H1 (cell line): Measurements from ENCODE around the gene FOXRED1. TPM values are rescaled to one million over a fixed set of nuclear protein-coding genes. Genes with fewer than 3 reads are reported as not detected.
A peak's percentile ranks its signal among the peaks of the same experiment; 100 is the strongest.

Experiments used
- CTCF ChIA-PET: fragments of 300-600 bp; sonication (Branson Sonifier 250); formaldehyde crosslinking; loops from one replicate; lab custom pipeline; 2021; ENCODE audit not compliant: partially characterized antibody; lab: Charles Lee
- POLR2A ChIA-PET: fragments of 300-600 bp; sonication (Branson Sonifier 250); formaldehyde crosslinking; loops from one replicate; lab custom pipeline; 2021; ENCODE audit warnings: inconsistent platforms; ENCODE audit not compliant: partially characterized antibody; lab: Charles Lee
- DNase-seq, 2 experiments: peaks; one replicate each; pipeline versions ENCODE4 v3.0.0 to v3.0.0-alpha.2; 2010 to 2022; ENCODE audit warnings: low spot score in 2 of 2, low read depth in 1 of 2, mixed read lengths in 1 of 2
- FAIRE-seq: peaks from 2 replicates; lab custom pipeline; 2011; peaks lifted over from hg19 to GRCh38; lab: Jason Lieb, UNC
- H2AFZ ChIP-seq: 2 replicates; pipeline ENCODE4 v1.8.1; 2012; ENCODE audit warnings: low read length, inconsistent platforms
- H2AK5ac ChIP-seq: 2 replicates; pipeline ENCODE4 v1.6.1; 2013; ENCODE audit warnings: low read depth, low read length
- H2BK120ac ChIP-seq: replicated peaks from 2 replicates; pipeline ENCODE3; 2013; ENCODE audit warnings: low read depth, low read length, inconsistent platforms
- H2BK12ac ChIP-seq: 2 replicates; pipeline ENCODE4 v1.6.1; 2013; ENCODE audit warnings: low read depth, low read length
- H2BK15ac ChIP-seq: 2 replicates; pipeline ENCODE4 v1.6.1; 2013; ENCODE audit warnings: low read length
- H2BK20ac ChIP-seq: 2 replicates; pipeline ENCODE4 v1.6.1; 2013; ENCODE audit warnings: low read length
- H2BK5ac ChIP-seq: 2 replicates; pipeline ENCODE4 v1.6.1; 2013; ENCODE audit warnings: low read depth, low read length
- H3K14ac ChIP-seq: 2 replicates; pipeline ENCODE4 v1.6.1; 2013; ENCODE audit warnings: inconsistent platforms; ENCODE audit not compliant: insufficient read length
- H3K18ac ChIP-seq: 2 replicates; pipeline ENCODE4 v1.6.1; 2013; ENCODE audit warnings: low read length; ENCODE audit errors: extremely low read depth
- H3K23ac ChIP-seq: 2 replicates; pipeline ENCODE4 v1.6.1; 2013; ENCODE audit warnings: inconsistent platforms; ENCODE audit not compliant: insufficient read length
- H3K23me2 ChIP-seq: 2 replicates; pipeline ENCODE4 v1.6.1; 2013; ENCODE audit warnings: low read depth, low read length
- H3K27ac ChIP-seq: 2 replicates; pipeline ENCODE4 v1.6.1; 2011; ENCODE audit warnings: low read depth, low read length, inconsistent platforms
- H3K27me3 ChIP-seq, 4 experiments: replicated peaks in 1 of 4; 1 replicate in 1 of 4; 2 replicates in 3 of 4; pipeline versions ENCODE4 v1.6.1 to v1.8.1; 2011 to 2013; ENCODE audit warnings: low read length in 3 of 4, mild to moderate bottlenecking in 3 of 4, inconsistent platforms in 2 of 4, mixed read lengths in 2 of 4, moderate library complexity in 1 of 4; ENCODE audit not compliant: control insufficient read depth in 3 of 4, insufficient read depth in 3 of 4; ENCODE audit errors: extremely low read depth in 1 of 4
- H3K36me3 ChIP-seq, 4 experiments: 2 replicates each; pipeline versions ENCODE4 v1.6.1 to v1.8.1; 2011 to 2013; ENCODE audit warnings: mild to moderate bottlenecking in 4 of 4, low read length in 3 of 4, moderate library complexity in 2 of 4, control low read depth in 1 of 4, inconsistent platforms in 1 of 4; ENCODE audit not compliant: insufficient read depth in 4 of 4, control insufficient read depth in 2 of 4
- H3K4ac ChIP-seq: replicated peaks from 2 replicates; pipeline ENCODE3; 2013; ENCODE audit warnings: low read length, low read depth, mixed read lengths, inconsistent platforms; ENCODE audit not compliant: insufficient read length
- H3K4me1 ChIP-seq, 4 experiments: replicated peaks in 1 of 4; 1 replicate in 1 of 4; 2 replicates in 3 of 4; pipeline versions ENCODE4 v1.6.1 to v1.8.1; 2011 to 2013; ENCODE audit warnings: low read length in 3 of 4, inconsistent platforms in 2 of 4, mixed read lengths in 1 of 4; ENCODE audit not compliant: insufficient read depth in 4 of 4, control insufficient read depth in 3 of 4
- H3K4me2 ChIP-seq, 2 experiments: 2 replicates each; pipeline versions ENCODE4 v1.6.1 to v1.8.1; 2011 to 2013; ENCODE audit warnings: low read depth in 2 of 2, low read length in 2 of 2, control low read depth in 1 of 2, inconsistent platforms in 1 of 2, mild to moderate bottlenecking in 1 of 2; ENCODE audit not compliant: insufficient read depth in 1 of 2
- H3K4me3 ChIP-seq, 4 experiments: fragments of 200-600, 300-600 bp in 1 of 4; sonication (generic), shearing (Covaris generic), sonication (Bioruptor Twin) in 1 of 4; 2 replicates each; pipeline versions ENCODE4 v1.5.1 to v1.8.1; 2011 to 2016; ENCODE audit warnings: low read length in 4 of 4, low read depth in 3 of 4, control low read depth in 2 of 4, inconsistent platforms in 2 of 4, mild to moderate bottlenecking in 2 of 4, mixed read lengths in 1 of 4, moderate library complexity in 1 of 4; ENCODE audit not compliant: insufficient read depth in 2 of 4; ENCODE audit errors: extremely low read depth in 1 of 4
- H3K56ac ChIP-seq: replicated peaks from 2 replicates; pipeline ENCODE3; 2013; ENCODE audit warnings: low read depth, mild to moderate bottlenecking, mixed read lengths, low read length, inconsistent platforms; ENCODE audit not compliant: insufficient read length
- H3K79me1 ChIP-seq: 2 replicates; pipeline ENCODE4 v1.6.1; 2013; ENCODE audit warnings: low read depth, low read length, control low read depth
- H3K79me2 ChIP-seq, 2 experiments: 2 replicates each; pipeline versions ENCODE4 v1.6.1 to v1.8.1; 2012 to 2013; ENCODE audit warnings: low read length in 2 of 2, mild to moderate bottlenecking in 2 of 2, inconsistent platforms in 1 of 2; ENCODE audit not compliant: insufficient read depth in 2 of 2, control insufficient read depth in 1 of 2
- H3K9ac ChIP-seq, 4 experiments: replicated peaks in 1 of 4; 1 replicate in 1 of 4; 2 replicates in 3 of 4; pipeline versions ENCODE4 v1.6.1 to v1.8.1; 2011 to 2013; ENCODE audit warnings: low read depth in 3 of 4, low read length in 3 of 4, control low read depth in 2 of 4, mild to moderate bottlenecking in 2 of 4, moderate library complexity in 2 of 4, inconsistent platforms in 1 of 4; ENCODE audit errors: extremely low read depth in 1 of 4
- H3K9me3 ChIP-seq, 2 experiments: 2 replicates each; pipeline versions ENCODE4 v1.6.1 to v1.8.1; 2012 to 2013; ENCODE audit warnings: mild to moderate bottlenecking in 2 of 2, moderate library complexity in 2 of 2, control low read depth in 1 of 2, inconsistent platforms in 1 of 2, low read depth in 1 of 2, low read length in 1 of 2, mixed read lengths in 1 of 2; ENCODE audit not compliant: insufficient read depth in 2 of 2
- H4K20me1 ChIP-seq, 2 experiments: replicated peaks in 1 of 2; 2 replicates each; pipeline versions ENCODE3 to v1.8.1; 2011 to 2013; ENCODE audit warnings: inconsistent platforms in 2 of 2, low read length in 2 of 2, mild to moderate bottlenecking in 1 of 2; ENCODE audit not compliant: insufficient read depth in 2 of 2, control insufficient read depth in 1 of 2
- H4K5ac ChIP-seq: 2 replicates; pipeline ENCODE4 v1.6.1; 2013; ENCODE audit warnings: low read length, low read depth, mixed read lengths, inconsistent platforms; ENCODE audit not compliant: insufficient read length
- H4K8ac ChIP-seq: 2 replicates; pipeline ENCODE4 v1.8.0; 2013; ENCODE audit warnings: mild to moderate bottlenecking, moderate library complexity, low read length, inconsistent platforms; ENCODE audit not compliant: insufficient read depth; ENCODE audit errors: extremely low read depth
- H4K91ac ChIP-seq: replicated peaks from 2 replicates; pipeline ENCODE3; 2013; ENCODE audit warnings: low read length, mixed read lengths, inconsistent platforms; ENCODE audit not compliant: insufficient read length
- BACH1 ChIP-seq: IDR thresholded peaks from 2 replicates; pipeline ENCODE4 v1.6.1; 2012; ENCODE audit warnings: low read length, improper control_type of control experiment
- HDAC6 ChIP-seq: IDR thresholded peaks from one replicate; pipeline ENCODE4 v1.7.1; 2012; ENCODE audit warnings: low read depth, mild to moderate bottlenecking, inconsistent platforms, low read length, moderate library complexity
- NANOG ChIP-seq: IDR thresholded peaks from 2 replicates; pipeline ENCODE4 v1.6.1; 2011; ENCODE audit warnings: low read length, low read depth, mild to moderate bottlenecking, inconsistent platforms; ENCODE audit not compliant: insufficient read depth, poor library complexity, severe bottlenecking
- RAD21 ChIP-seq, 2 experiments: IDR thresholded peaks in 1 of 2; conservative IDR thresholded peaks in 1 of 2; 2 replicates each; pipeline ENCODE4 v1.6.1; 2011; ENCODE audit warnings: low read depth in 2 of 2, low read length in 2 of 2, improper control_type of control experiment in 1 of 2, inconsistent platforms in 1 of 2, mild to moderate bottlenecking in 1 of 2, moderate library complexity in 1 of 2
- RBBP5 ChIP-seq: IDR thresholded peaks from 2 replicates; pipeline ENCODE4 v1.7.1; 2012; ENCODE audit warnings: low read depth, mild to moderate bottlenecking, inconsistent platforms, low read length, moderate library complexity, borderline replicate concordance
- SAP30 ChIP-seq: fragments of 300-600 bp; sonication (generic); IDR thresholded peaks from 2 replicates; pipeline ENCODE4 v1.7.1; 2012; ENCODE audit warnings: low read length, moderate library complexity, mild to moderate bottlenecking, inconsistent platforms; ENCODE audit not compliant: insufficient read depth, insufficient replicate concordance
- SIN3A ChIP-seq, 2 experiments: IDR thresholded peaks in 1 of 2; conservative IDR thresholded peaks in 1 of 2; 2 replicates each; pipeline ENCODE4 v1.6.1; 2011 to 2012; ENCODE audit warnings: low read length in 2 of 2, improper control_type of control experiment in 1 of 2, low read depth in 1 of 2, mild to moderate bottlenecking in 1 of 2
- SIX5 ChIP-seq: IDR thresholded peaks from 2 replicates; pipeline ENCODE4 v1.6.1; 2011; ENCODE audit warnings: mild to moderate bottlenecking, low read depth, low read length
- TCF12 ChIP-seq: IDR thresholded peaks from 2 replicates; pipeline ENCODE4 v1.6.1; 2011; ENCODE audit warnings: low read depth, mild to moderate bottlenecking, low read length
- TEAD4 ChIP-seq: IDR thresholded peaks from 2 replicates; pipeline ENCODE4 v1.6.1; 2012; ENCODE audit warnings: low read depth, low read length, inconsistent platforms, mixed read lengths
- WGBS, 2 experiments: shearing (Covaris generic) in 1 of 2; methylation state at CpG; one replicate each; pipeline versions ENCODE4 v1.1.6 to v1.1.7; 2013 to 2015; ENCODE audit warnings: low lambda C conversion rate in 2 of 2, mixed read lengths in 2 of 2, inconsistent platforms in 1 of 2, low coverage in 1 of 2, missing lambda C conversion rate in 1 of 2; ENCODE audit not compliant: insufficient replicate concordance in 2 of 2, insufficient coverage in 1 of 2, insufficient read length in 1 of 2; ENCODE audit errors: extremely low coverage in 1 of 2, missing lambda C conversion rate in 1 of 2; 5-methylcytosine and 5-hydroxymethylcytosine counted together
- polyA plus RNA-seq, 7 experiments: library from polyadenylated mRNA; depleted of rRNA in 3 of 7; stranded (reverse) in 5 of 7; unstranded in 2 of 7; fragments of >200 nt in 5 of 7; fragments of 200-250 nt in 2 of 7; gene quantifications; 1 replicate in 5 of 7; 2 replicates in 1 of 7; 4 replicates in 1 of 7; pipeline versions ENCODE4 v1.2.1 to v1.2.3, GENCODE V29; 2011 to 2013; ENCODE audit warnings: missing spikeins in 2 of 7, mixed read lengths in 2 of 7
- total RNA-seq: library from RNA; stranded (reverse); fragmentation: NEBNext Ultra II Directional; extraction: Animal tissue kit (Norgen Biotek cat#: 25700); gene quantifications from 2 replicates; pipeline ENCODE4 v1.2.1, GENCODE V29; 2021

FOXRED1 gene
- total and polyA plus RNA-seq, 2 of the 8 experiments (the other 6 are each of a cell fraction or from before 2014, with no cell fraction given) = 48.8 to 99.4 TPM

DNA sequence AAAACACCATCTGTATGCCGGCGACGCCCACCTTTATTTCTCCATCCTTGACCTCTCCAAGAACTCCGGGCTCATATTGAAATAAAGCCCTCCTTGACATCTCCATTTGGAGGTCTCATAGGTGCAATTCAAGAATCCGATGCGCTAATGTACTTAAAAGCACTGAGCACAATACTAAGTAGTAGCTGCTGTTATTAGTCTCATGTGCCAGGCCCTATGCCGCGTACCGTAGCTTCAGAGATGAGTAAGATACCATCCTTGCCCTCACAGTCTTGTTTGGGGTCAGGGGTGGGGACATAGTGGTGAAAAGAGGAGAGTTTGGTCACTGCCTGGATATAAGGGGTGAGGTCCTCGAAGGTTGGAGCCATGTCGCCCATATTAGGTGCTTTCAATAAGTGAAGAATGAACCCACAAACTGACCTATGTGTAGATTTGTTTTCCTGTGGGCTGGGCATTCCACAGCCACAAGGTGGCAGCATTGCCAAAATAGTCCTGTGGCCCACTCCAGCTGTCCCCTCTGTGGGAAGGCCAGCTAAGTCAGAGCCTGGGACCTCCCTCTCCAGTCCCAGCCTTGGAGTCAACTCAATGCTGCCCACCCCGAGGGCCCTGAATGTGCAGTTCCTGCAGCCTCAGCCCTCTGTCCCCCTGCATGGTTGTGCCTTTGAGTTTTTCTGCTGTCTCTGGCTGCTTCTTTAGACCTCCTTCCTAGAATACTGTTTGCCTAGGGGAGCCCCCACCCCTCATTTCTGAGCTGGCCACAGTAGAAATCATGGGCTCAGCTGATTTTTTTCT is 41.4 kb downstream of the FOXRED1 start:
- Histone ChIP-seq H3K27me3 (no peaks in the 10 kb centered on the region), H3K4me2 (no peak overlapping the region), H4K8ac (no peak overlapping the region), H3K4ac (no peak overlapping the region), H3K9ac (no peak overlapping the region), H3K4me1 (no peaks in the 10 kb centered on the region), H3K56ac (no peak overlapping the region), H2AK5ac (no peak overlapping the region), H3K23ac (no peak overlapping the region), H4K5ac (no peak overlapping the region), H3K23me2 (no peaks in the 10 kb centered on the region), H2BK20ac (no peak overlapping the region), H2AFZ (no peak overlapping the region), H3K79me1 (peaks cover 2% of the 10 kb centered on the region; the same call in 1 of the 2 replicates), H2BK120ac (no peak overlapping the region), H3K36me3 (peaks cover 0 to 4% (median 2%) of the 10 kb centered on the region in 4 experiments; a peak in 2 of 8 replicates), H2BK5ac (no peak overlapping the region), H3K14ac (no peak overlapping the region), H4K91ac (no peak overlapping the region), H4K20me1 (peaks cover 0 to 1% of the 10 kb centered on the region in 2 experiments), H3K79me2 (no peaks in the 10 kb centered on the region), H2BK15ac (no peak overlapping the region), H3K9me3 (no peaks in the 10 kb centered on the region), H3K4me3 (no peak overlapping the region), H3K27ac (no peak overlapping the region), H3K18ac (no peak overlapping the region), H2BK12ac (no peak overlapping the region)
- CTCF ChIA-PET = interaction anchor here (0.6 to 4.8 kb wide), 52 partner anchors 9 to 328 kb away, joined by 3 to 31 read pairs (median 4); partner anchors contain the start of gene ST3GAL4
- no peak for FAIRE-seq
- POLR2A ChIA-PET = interaction anchor here (0.8 to 1.4 kb wide), 5 partner anchors 16 to 105 kb away, joined by 3 to 5 read pairs (median 3); no protein-coding TSS in a partner anchor
- WGBS, 2 experiments = 80% methylated on average over 12 of the region's 12 CpGs; no CpG with 5 or more reads in 1 of the 2 experiments
- peak; percentile 47 to 82 for DNase-seq
- TF ChIP-seq BACH1 (peak; percentile 74), NANOG (peak; percentile 24), TEAD4 (0 out of 2 replicates have a peak, but pooled peaks have one; percentile 8), SIX5 (no peak), SAP30 (no peak), RAD21 (IDR thresholded peaks at IDR 0.05 in 1 of 2, conservative IDR thresholded peaks at IDR 0.05 in 1 of 2; ENCODE audit: low read depth in 2 of 2, low read length in 2 of 2) (peak; percentile 92 to 93), SIN3A (conservative IDR thresholded peaks at IDR 0.05 in 1 of 2, IDR thresholded peaks at IDR 0.05 in 1 of 2; ENCODE audit: low read depth in 1 of 2, low read length in 2 of 2) (0 out of 4 replicates have a peak, but pooled peaks of 1 of the 2 experiments have one; percentile 30), HDAC6 (no peak), RBBP5 (no peak), TCF12 (0 out of 2 replicates have a peak, but pooled peaks have one; percentile 42)
